Tibial artery (tissue), 4 donors: Measurements from ENCODE around the gene BBS12.

ENCODE experiments used
- DNase-seq, 2 donors: peaks; one replicate each; pipeline ENCODE4 v3.0.0-alpha.2; 2019
- H3K27ac ChIP-seq, 2 donors: fragments of 200-600 bp; sonication (generic) in 1 of 2; 1 replicate in 1 of 2; 2 replicates in 1 of 2; pipeline ENCODE4 v1.5.1; 2018 to 2019; ENCODE audit warnings: mild to moderate bottlenecking in 1 of 2
- H3K27me3 ChIP-seq, 2 donors: fragments of 200-600 bp; sonication (generic) in 1 of 2; one replicate each; pipeline versions ENCODE4 v1.5.1 to v1.6.0; 2016 to 2019
- H3K36me3 ChIP-seq, 3 donors: fragments of 200-600 bp; sonication (generic) in 2 of 3; one replicate each; pipeline ENCODE4 v1.5.1; 2016 to 2019; ENCODE audit warnings: mild to moderate bottlenecking in 2 of 3
- H3K4me1 ChIP-seq, 4 donors: fragments of 200-600 bp; sonication (generic) in 2 of 4; 1 replicate in 3 of 4; 2 replicates in 1 of 4; pipeline ENCODE4 v1.5.1; 2016 to 2019
- H3K4me3 ChIP-seq, 2 donors: fragments of 200-600 bp; sonication (generic) in 1 of 2; 1 replicate in 1 of 2; 2 replicates in 1 of 2; pipeline ENCODE4 v1.5.1; 2018 to 2019; ENCODE audit warnings: mild to moderate bottlenecking in 2 of 2
- H3K9me3 ChIP-seq, 3 donors: fragments of 200-600 bp; sonication (generic) in 1 of 3; one replicate each; pipeline ENCODE4 v1.5.1; 2016 to 2019
- intact Hi-C: fragments of 100-400 bp; cut with DNase I; formaldehyde crosslinking; loops from one replicate; pipeline ENCODE4 v1.15.0; 2023; ENCODE audit warnings: low total_unique reads
- TF ChIP-seq, protein P1 (sequence below), 2 experiments: fragments of 200-600 bp in 1 of 2; fragments of 450-650 bp in 1 of 2; IDR thresholded peaks; one replicate each; pipeline ENCODE4 v1.5.1; 2017 to 2019; ENCODE audit warnings: antibody characterized with exemption in 2 of 2, mild to moderate bottlenecking in 1 of 2, moderate library complexity in 1 of 2

Gene BBS12

DNA sequence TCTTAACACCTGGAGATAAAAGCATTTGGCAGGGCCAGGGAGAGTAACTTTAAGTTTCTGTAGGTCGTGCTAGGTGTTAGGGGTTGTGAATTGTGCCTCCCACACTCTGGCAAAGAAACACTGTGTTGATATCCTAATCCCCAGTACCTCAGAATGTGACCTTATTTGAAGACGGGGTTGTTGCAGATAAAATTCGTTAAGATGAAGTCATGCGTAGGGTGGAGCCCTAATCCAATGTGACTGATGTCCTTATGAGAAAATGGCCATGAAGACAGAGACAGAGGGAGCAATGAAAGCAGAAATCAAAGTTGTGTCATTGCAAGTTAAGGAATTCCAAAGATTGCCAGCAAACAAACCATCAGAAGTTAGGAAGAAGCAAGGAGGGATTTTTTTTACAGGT lies 40.5 kb upstream of the BBS12 start:
- no peak for DNase-seq
- intact Hi-C loops: no loop called here
- Histone ChIP-seq H3K4me3 (no peak overlapping the region), H3K27ac (no peak overlapping the region), H3K36me3 (no peaks in the 10 kb centered on the region), H3K27me3 (no peaks in the 10 kb centered on the region), H3K9me3 (no peaks in the 10 kb centered on the region), H3K4me1 (peaks cover 0 to 17% (median 2%) of the 10 kb centered on the region in 4 donors)
- TF ChIP-seq, protein P1, sequence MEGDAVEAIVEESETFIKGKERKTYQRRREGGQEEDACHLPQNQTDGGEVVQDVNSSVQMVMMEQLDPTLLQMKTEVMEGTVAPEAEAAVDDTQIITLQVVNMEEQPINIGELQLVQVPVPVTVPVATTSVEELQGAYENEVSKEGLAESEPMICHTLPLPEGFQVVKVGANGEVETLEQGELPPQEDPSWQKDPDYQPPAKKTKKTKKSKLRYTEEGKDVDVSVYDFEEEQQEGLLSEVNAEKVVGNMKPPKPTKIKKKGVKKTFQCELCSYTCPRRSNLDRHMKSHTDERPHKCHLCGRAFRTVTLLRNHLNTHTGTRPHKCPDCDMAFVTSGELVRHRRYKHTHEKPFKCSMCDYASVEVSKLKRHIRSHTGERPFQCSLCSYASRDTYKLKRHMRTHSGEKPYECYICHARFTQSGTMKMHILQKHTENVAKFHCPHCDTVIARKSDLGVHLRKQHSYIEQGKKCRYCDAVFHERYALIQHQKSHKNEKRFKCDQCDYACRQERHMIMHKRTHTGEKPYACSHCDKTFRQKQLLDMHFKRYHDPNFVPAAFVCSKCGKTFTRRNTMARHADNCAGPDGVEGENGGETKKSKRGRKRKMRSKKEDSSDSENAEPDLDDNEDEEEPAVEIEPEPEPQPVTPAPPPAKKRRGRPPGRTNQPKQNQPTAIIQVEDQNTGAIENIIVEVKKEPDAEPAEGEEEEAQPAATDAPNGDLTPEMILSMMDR (IDR thresholded peaks at IDR 0.05): no peak

DNA sequence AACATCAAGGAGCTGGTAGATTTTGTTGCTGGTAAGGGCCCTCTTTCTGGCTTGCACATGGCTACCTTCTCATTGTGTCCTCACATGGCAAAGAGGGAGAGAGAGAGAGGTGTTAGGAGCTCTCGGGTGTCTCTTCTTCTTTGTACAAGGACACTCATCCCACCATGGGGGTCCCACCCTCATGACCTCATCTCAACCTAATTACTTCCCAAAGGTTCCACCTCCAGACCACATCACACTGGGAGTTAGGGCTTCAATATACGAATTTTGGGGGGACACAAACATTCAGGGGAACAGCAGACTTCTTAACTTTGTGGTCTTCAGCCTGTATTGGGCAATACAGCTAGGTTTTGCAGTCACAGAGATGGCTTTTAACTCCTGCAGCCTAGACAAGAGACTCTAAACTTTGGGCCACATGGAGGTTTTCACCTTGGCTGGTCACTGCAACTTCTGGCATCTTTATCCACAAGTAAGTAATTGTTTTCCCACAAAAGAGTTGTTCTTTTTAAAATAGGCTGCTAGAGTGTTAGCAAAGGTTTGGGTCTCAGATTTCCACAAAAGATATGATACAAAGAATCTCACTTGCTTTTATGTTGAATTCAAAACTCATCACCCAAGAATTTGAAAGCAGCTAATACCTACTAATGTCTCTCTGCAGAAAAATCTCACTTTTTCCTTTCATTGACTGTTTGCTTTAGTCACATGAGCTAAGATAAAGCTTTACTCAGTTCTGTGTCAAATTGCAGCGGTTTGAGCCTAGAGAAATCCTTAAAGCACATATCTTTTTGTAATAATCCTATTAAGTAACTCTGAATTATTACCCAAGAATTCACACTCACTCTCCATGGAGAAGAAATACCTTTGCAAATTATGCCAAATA lies 39.6 kb upstream of the BBS12 start:
- Histone ChIP-seq H3K4me1 (peaks cover 0 to 13% (median 2%) of the 10 kb centered on the region in 4 donors), H3K27ac (no peak overlapping the region), H3K9me3 (no peaks in the 10 kb centered on the region), H3K27me3 (no peaks in the 10 kb centered on the region), H3K36me3 (no peaks in the 10 kb centered on the region), H3K4me3 (no peak overlapping the region)
- intact Hi-C loops: no loop called here
- TF ChIP-seq, protein P1 (IDR thresholded peaks at IDR 0.05): no peak
- no peak for DNase-seq

DNA sequence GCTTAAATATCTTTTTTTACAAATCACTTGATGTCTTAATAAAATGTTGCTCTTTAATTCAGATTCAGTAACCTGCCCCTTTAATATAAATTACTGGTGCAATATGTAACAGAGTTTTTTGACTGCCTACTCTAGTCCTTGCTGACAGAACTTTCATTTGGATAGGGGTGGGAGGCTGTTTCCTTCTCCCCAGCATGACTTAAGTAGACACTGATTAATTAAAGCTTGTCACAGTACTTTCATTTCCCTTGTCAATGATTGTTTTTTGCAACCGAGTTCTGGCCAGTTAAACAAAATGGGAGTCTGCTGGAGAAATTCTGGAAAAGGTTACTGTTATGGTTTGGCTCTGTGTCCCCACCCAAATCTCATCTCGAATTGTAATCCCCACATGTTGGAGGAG lies 37.3 kb upstream of the BBS12 start:
- H3K36me3 ChIP-seq: no peaks in the 10 kb centered on the region
- no peak for DNase-seq
- peaks cover 0 to 3% of the 10 kb centered on the region in 2 donors for H3K27me3 ChIP-seq
- no peaks in the 10 kb centered on the region for H3K4me1 ChIP-seq
- H3K27ac ChIP-seq: no peak overlapping the region
- TF ChIP-seq, protein P1 (IDR thresholded peaks at IDR 0.05): no peak
- intact Hi-C loops: no loop called here
- no peak overlapping the region for H3K4me3 ChIP-seq
- no peaks in the 10 kb centered on the region for H3K9me3 ChIP-seq

DNA sequence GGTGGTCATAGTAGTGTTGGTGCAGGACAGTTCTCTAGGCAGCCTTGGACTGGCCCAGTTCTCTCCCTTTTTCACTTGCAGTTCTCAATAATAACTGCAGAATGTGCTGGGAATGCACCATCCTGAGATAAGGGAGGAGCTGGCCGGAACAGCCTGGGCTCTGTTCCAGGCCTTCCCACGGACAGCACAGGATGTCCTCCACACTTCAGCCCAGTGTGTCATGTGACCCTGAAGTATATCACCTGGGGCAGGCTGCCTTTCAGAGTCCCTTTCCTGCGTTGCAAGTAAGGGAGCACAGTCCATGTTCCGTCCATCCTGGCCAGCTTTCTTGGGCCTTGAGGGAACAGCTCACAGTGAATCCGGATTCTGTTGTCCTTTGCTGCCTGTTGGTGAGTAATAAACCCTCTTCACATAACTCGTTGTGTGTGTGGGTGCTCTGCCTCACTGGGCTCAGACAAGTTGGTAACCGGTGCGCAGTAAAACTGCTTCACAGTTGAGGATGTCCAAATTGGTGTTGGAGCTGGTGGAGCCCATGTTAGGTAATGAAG lies 32.3 kb upstream of the BBS12 start:
- Histone ChIP-seq H3K27ac (no peak overlapping the region), H3K27me3 (peaks cover 0 to 3% of the 10 kb centered on the region in 2 donors), H3K4me3 (no peak overlapping the region), H3K4me1 (no peaks in the 10 kb centered on the region), H3K36me3 (no peaks in the 10 kb centered on the region), H3K9me3 (no peaks in the 10 kb centered on the region)
- no peak for DNase-seq
- intact Hi-C loops: no loop called here
- TF ChIP-seq, protein P1 (IDR thresholded peaks at IDR 0.05): no peak

DNA sequence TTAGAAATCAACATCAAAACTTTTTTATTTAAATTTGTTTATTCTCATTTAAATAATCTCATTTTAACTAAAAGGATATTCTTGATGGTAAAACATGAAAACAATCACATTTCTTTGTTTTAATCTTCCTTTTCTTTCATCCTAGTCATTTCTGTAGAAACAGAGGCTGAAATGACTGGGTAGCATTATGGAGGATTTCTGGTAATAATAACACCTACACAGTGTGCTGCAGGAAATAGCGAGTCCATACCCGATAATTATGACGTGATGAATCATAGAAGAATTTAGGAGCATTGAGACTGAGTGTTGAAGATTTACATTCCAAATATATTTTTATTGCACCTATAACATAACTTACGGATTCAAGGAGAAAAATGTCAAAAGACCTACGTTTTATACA lies 31.4 kb upstream of the BBS12 start:
- Histone ChIP-seq H3K27ac (no peak overlapping the region), H3K36me3 (no peaks in the 10 kb centered on the region), H3K9me3 (no peaks in the 10 kb centered on the region), H3K4me3 (no peak overlapping the region), H3K27me3 (peaks cover 0 to 3% of the 10 kb centered on the region in 2 donors), H3K4me1 (no peaks in the 10 kb centered on the region)
- TF ChIP-seq, protein P1 (IDR thresholded peaks at IDR 0.05): no peak
- DNase-seq: no peak
- intact Hi-C loops: no loop called here
